Hepatocyte (in vitro differentiated cells): ENCODE measurements around the gene CLDN19. TPM values are rescaled to one million over a fixed set of nuclear protein-coding genes. Genes with fewer than 3 reads are reported as not detected.

ENCODE experiments used
- DNase-seq: peaks from one replicate; pipeline ENCODE4 v3.0.0-alpha.2; 2016; ENCODE audit warnings: low spot score
- H2AFZ ChIP-seq: fragments of 200-600 bp; sonication (generic); 2 replicates; pipeline ENCODE4 v1.6.0; 2016; ENCODE audit warnings: antibody characterized with exemption, mild to moderate bottlenecking
- H3K27ac ChIP-seq: fragments of 200-600 bp; sonication (generic); 2 replicates; pipeline ENCODE4 v1.5.1; 2016; ENCODE audit warnings: mild to moderate bottlenecking
- H3K27me3 ChIP-seq: fragments of 200-600 bp; sonication (generic); 2 replicates; pipeline ENCODE4 v1.6.1; 2016
- H3K36me3 ChIP-seq: fragments of 200-600 bp; sonication (generic); replicated peaks from 2 replicates; pipeline ENCODE4 v1.5.1; 2016; ENCODE audit warnings: low read depth; ENCODE audit not compliant: insufficient read depth
- H3K4me1 ChIP-seq: fragments of 200-600 bp; sonication (generic); 2 replicates; pipeline ENCODE4 v1.5.1; 2016; ENCODE audit warnings: mild to moderate bottlenecking, moderate library complexity; ENCODE audit not compliant: insufficient read depth
- H3K4me2 ChIP-seq: fragments of 200-600 bp; sonication (generic); 2 replicates; pipeline ENCODE4 v1.6.0; 2016
- H3K4me3 ChIP-seq: fragments of 200-600 bp; sonication (generic); 2 replicates; pipeline ENCODE4 v1.5.1; 2016; ENCODE audit warnings: mild to moderate bottlenecking
- H3K79me2 ChIP-seq: fragments of 200-600 bp; sonication (generic); 2 replicates; pipeline ENCODE4 v1.6.0; 2017; ENCODE audit warnings: mild to moderate bottlenecking
- H3K9me2 ChIP-seq: fragments of 200-600 bp; sonication (generic); replicated peaks from 2 replicates; pipeline ENCODE4 v1.6.0; 2017; ENCODE audit warnings: mild to moderate bottlenecking; ENCODE audit not compliant: insufficient read depth
- H3K9me3 ChIP-seq: fragments of 200-600 bp; sonication (generic); 2 replicates; pipeline ENCODE4 v1.5.1; 2016; ENCODE audit warnings: low read depth, mild to moderate bottlenecking
- H4K20me1 ChIP-seq: fragments of 200-600 bp; sonication (generic); 2 replicates; pipeline ENCODE4 v1.6.0; 2016; ENCODE audit warnings: mild to moderate bottlenecking; ENCODE audit not compliant: insufficient read depth, poor library complexity, severe bottlenecking
- EZH2 ChIP-seq: fragments of 200-600 bp; sonication (generic); IDR thresholded peaks from 2 replicates; pipeline ENCODE4 v1.6.1; 2016; ENCODE audit warnings: antibody characterized with exemption, mild to moderate bottlenecking, borderline replicate concordance
- EZH2phosphoT487 ChIP-seq: fragments of 200-600 bp; sonication (generic); IDR thresholded peaks from one replicate; pipeline ENCODE4 v1.6.1; 2018; ENCODE audit warnings: antibody characterized with exemption, mild to moderate bottlenecking, low read depth, moderate library complexity; ENCODE audit not compliant: unreplicated experiment, severe bottlenecking
- WGBS: methylation state at CpG from one replicate; pipeline ENCODE4 v1.1.6; 2016; ENCODE audit warnings: low lambda C conversion rate; ENCODE audit errors: missing lambda C conversion rate; 5-methylcytosine and 5-hydroxymethylcytosine counted together
- polyA plus RNA-seq: library from polyadenylated mRNA; unstranded; fragments of >200 nt; fragmentation: Nextera tagmentation; extraction: Ambion mirVana; gene quantifications from 2 replicates; pipeline ENCODE4 v1.2.1, GENCODE V29; 2016
- total RNA-seq: library from RNA; depleted of rRNA; stranded (reverse); fragments of >200 nt; gene quantifications from 2 replicates; pipeline ENCODE4 v1.2.3, GENCODE V29; 2014
- TF ChIP-seq, protein P1 (sequence below): fragments of 200-600 bp; sonication (generic); IDR thresholded peaks from 2 replicates; pipeline ENCODE4 v1.5.1; 2016; ENCODE audit warnings: antibody characterized with exemption, mild to moderate bottlenecking; ENCODE audit not compliant: poor library complexity

Gene CLDN19
- total and polyA plus RNA-seq, 2 experiments from 2014 or later, result 4.5 to 6.9 TPM

DNA sequence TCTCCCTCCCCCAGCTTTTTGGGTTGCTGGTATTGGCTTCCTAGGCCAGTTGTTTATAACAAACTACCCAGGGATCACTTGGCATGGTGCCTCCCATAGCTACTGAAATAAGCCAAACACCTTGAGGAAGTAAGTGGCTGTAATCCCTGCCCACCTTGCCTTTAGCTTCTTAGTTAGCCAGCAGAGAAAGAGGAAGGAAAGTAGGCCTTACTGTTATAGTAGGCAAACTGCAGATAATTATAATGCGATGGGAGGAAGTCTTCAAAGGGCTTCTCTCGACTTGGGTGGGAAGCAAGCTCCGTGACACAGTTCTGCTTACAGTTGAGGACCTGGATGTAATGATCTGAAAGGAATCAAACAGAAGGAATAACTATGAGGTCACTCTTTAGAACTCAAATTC, 18.6 kb upstream of the CLDN19 start:
- WGBS, result 95% methylated on average over 3 of the region's 3 CpGs
- Histone ChIP-seq H3K9me2 (no peaks in the 10 kb centered on the region), H3K36me3 (no peaks in the 10 kb centered on the region), H3K4me1 (no peaks in the 10 kb centered on the region), H4K20me1 (peaks cover under 1% of the 10 kb centered on the region), H3K4me2 (no peak overlapping the region), H3K27me3 (no peaks in the 10 kb centered on the region), H2AFZ (no peak overlapping the region), H3K9me3 (no peaks in the 10 kb centered on the region), H3K79me2 (peaks cover 23% of the 10 kb centered on the region), H3K27ac (no peak overlapping the region), H3K4me3 (no peak overlapping the region)
- TF ChIP-seq, protein P1, sequence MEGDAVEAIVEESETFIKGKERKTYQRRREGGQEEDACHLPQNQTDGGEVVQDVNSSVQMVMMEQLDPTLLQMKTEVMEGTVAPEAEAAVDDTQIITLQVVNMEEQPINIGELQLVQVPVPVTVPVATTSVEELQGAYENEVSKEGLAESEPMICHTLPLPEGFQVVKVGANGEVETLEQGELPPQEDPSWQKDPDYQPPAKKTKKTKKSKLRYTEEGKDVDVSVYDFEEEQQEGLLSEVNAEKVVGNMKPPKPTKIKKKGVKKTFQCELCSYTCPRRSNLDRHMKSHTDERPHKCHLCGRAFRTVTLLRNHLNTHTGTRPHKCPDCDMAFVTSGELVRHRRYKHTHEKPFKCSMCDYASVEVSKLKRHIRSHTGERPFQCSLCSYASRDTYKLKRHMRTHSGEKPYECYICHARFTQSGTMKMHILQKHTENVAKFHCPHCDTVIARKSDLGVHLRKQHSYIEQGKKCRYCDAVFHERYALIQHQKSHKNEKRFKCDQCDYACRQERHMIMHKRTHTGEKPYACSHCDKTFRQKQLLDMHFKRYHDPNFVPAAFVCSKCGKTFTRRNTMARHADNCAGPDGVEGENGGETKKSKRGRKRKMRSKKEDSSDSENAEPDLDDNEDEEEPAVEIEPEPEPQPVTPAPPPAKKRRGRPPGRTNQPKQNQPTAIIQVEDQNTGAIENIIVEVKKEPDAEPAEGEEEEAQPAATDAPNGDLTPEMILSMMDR, result no peak
- TF ChIP-seq EZH2 (no peak), EZH2phosphoT487 (no peak)
- DNase-seq, result no peak

DNA sequence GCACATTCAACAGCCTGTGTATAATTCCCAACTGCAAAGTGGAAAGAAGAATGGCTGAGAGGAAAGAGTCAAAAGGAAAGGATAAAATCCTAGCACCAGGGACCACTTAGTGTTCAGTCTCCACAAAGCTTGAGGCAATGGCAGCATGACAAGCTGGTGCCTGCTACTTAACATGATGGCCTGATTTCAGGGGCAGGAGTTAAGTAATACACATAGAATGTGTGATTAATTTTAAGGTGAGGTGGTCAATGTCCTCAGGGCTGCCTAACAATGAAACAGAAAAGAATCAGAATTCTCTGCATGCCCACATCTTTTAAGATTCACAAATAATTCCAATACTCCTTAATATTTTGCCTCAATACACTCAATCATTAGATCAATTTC, 17.8 kb upstream of the CLDN19 start:
- H4K20me1 ChIP-seq, result no peaks in the 10 kb centered on the region
- no peaks in the 10 kb centered on the region for H3K9me2 ChIP-seq
- H3K9me3 ChIP-seq, result no peaks in the 10 kb centered on the region
- H3K79me2 ChIP-seq, result peaks cover 16% of the 10 kb centered on the region
- DNase-seq, result no peak
- H3K4me3 ChIP-seq, result no peak overlapping the region
- H3K36me3 ChIP-seq, result no peaks in the 10 kb centered on the region
- H2AFZ ChIP-seq, result no peak overlapping the region
- H3K4me1 ChIP-seq, result no peaks in the 10 kb centered on the region
- no peaks in the 10 kb centered on the region for H3K27me3 ChIP-seq
- no peak overlapping the region for H3K4me2 ChIP-seq
- no peak overlapping the region for H3K27ac ChIP-seq
- TF ChIP-seq, protein P1, result no peak
- no peak for TF ChIP-seq EZH2

DNA sequence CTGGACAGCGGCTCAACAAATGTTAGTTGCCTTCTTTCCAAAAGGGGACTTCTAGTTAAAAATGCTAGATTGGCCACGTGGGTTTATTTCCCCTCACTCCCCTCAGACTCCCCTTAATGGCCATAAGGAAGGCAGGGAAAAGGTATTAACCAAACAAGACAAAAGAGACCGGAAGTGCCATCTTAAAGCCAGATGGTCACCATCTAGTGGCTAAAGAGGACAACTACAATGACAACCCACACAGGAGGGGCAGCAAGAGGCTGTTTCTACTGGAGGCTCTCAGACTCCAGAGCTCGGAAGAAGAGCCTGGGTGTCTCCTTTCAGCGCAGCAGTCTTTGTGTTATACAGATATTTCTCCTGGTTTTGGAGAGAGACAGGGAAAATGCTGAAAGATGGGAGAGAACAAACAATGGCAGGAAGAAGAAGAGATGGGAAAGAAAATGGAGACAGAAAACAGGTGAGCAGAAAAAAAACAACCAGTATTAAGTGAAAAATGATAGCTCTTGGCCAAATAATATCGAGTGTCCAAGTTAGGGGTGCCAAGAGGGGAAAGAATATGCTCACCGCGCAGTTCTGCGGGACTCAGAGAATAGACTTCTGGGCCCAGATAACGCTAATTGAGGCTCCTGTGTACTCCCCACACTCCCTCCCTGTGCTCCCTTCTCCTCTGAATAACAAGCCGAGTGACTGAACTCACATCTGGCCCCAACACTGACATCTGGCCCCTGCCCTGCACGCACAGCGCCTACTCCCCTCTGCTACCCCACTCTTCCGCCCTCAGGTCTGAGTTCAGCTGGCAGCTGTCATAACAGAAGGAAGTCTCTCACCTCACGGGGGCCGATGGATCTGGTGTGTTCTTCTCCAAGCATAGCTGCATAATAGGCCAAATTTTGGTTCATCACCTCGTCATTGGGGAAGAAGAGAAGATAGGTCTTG, 17.2 kb upstream of the CLDN19 start:
- H3K4me2 ChIP-seq, result no peak overlapping the region
- no peaks in the 10 kb centered on the region for H3K36me3 ChIP-seq
- H3K9me3 ChIP-seq, result no peaks in the 10 kb centered on the region
- no peaks in the 10 kb centered on the region for H3K27me3 ChIP-seq
- no peaks in the 10 kb centered on the region for H3K4me1 ChIP-seq
- H2AFZ ChIP-seq, result no peak overlapping the region
- H3K79me2 ChIP-seq, result peaks cover 9% of the 10 kb centered on the region
- H3K27ac ChIP-seq, result no peak overlapping the region
- H4K20me1 ChIP-seq, result no peaks in the 10 kb centered on the region
- no peak for TF ChIP-seq EZH2
- TF ChIP-seq, protein P1, result peak; percentile 65
- H3K4me3 ChIP-seq, result no peak overlapping the region
- DNase-seq, result peak; percentile 76
- 78% methylated on average over 17 of the region's 17 CpGs for WGBS
- H3K9me2 ChIP-seq, result no peaks in the 10 kb centered on the region
